ENCODE measurements around the gene MIPOL1.

Gene MIPOL1

DNA sequence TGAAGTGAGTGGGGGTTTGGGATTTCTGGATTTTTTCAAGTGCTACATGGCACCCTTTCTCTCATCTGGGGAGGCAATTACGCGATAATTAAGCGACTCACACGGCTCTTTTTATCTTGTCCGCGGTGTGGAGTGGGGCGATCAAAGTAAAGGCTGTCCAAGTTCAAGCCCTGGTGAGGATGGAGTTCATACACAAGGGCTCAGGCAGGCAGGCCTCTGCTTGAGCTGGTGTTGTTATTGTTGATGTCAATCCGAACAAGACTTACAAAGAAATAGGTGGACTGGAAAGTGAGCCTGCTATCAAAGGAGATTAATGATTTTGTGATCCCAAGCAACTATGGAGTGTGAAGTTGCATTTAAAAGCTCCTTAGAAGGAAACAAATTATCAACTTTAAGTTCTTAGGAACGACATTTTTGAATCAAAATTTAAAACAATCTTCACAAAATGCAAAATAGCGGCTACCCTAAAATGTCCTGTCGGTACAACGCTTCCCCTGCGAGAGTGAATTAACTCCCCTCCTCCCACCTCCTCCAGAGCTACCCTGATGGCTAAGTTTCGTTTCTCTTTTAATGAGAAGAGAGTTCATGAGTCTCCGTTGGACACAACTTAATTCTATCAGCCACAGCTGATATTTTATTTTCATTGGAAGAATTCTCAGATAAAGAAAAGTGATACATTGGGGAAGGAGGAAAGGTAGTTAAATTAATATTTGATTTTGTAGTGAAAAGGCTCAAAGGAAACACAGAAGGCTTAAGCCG lies 391.4 kb downstream of the MIPOL1 start:
- peaks cover 68% of the 10 kb centered on the region for H3K27me3 Mint-ChIP-seq
- H3K4me1 Mint-ChIP-seq: peaks cover 2% of the 10 kb centered on the region
- H3K27ac Mint-ChIP-seq: no peak overlapping the region
- H3K9me3 Mint-ChIP-seq: peaks cover 10% of the 10 kb centered on the region
- peaks cover 8% of the 10 kb centered on the region for H3K36me3 Mint-ChIP-seq
- H3K4me3 Mint-ChIP-seq: no peak overlapping the region

DNA sequence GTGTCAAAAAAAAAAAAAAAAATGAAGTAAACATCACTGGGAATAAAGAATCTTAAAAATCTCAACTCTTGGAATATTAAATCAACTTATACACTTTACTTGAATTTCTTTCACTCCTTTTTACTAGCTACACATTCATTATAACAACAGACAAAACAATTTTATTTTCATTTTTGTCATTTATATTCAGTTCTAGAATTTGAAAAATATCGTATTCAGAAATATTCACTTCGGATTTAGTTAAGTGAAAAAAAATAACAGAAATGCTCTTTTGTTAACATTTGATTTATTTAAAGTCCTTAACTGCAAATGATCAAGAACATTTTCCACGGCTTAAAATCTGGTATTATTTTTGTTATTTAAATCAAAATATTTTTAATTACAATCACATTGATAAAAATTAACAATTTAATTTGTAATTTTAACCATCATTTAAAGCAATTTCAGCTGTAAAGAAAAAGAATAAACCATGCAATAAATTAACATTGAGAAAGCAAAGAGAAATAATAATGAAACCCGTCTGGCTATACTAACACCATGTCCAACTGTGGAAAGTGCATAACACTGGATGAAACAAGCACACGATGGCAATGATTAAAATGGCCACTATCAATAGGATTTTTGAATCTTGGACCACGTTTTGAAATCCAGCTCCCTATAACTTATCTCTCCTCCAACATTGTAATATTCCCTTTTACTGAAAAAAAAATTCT lies 392.1 kb downstream of the MIPOL1 start:
- Mint-ChIP-seq H3K9me3 (peaks cover 12% of the 10 kb centered on the region), H3K4me1 (peaks cover 5% of the 10 kb centered on the region), H3K27ac (no peak overlapping the region), H3K27me3 (peaks cover 69% of the 10 kb centered on the region), H3K36me3 (peaks cover 10% of the 10 kb centered on the region), H3K4me3 (no peak overlapping the region)

DNA sequence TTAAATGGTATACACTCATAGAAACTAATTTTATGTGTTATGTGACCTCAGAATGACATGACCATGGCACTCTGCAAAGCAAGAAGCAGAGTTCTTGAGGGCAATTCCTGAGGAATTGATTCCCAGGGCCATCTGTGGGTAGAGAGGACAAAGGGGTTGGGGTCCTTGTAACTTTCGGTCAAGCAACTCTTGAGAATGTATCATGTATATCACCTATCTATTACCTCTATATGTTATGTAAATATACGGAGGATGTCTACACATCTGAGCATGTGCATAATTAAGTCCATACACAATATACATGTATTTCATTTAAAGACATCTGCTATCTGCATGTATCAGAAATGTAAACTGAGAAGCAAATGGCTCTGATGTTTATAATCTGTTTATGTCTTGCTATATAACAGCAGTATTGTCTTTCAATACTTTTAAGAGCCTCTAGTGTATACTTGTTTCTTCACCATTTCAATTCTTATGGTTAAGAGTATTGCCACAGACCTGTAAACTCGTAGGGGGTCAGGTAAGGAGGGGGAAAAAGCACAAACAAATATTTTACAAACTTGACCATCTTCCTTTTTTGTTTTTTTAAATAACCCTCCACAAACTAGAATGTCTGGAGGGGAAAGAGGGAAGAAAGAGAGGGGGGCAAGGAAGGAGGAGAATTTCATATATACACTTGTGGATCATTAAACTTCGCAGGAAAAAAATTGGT lies 392.8 kb downstream of the MIPOL1 start:
- peaks cover 12% of the 10 kb centered on the region for H3K9me3 Mint-ChIP-seq
- peaks cover 10% of the 10 kb centered on the region for H3K36me3 Mint-ChIP-seq
- H3K4me1 Mint-ChIP-seq: peaks cover 6% of the 10 kb centered on the region
- H3K27me3 Mint-ChIP-seq: peaks cover 66% of the 10 kb centered on the region
- no peak overlapping the region for H3K4me3 Mint-ChIP-seq
- no peak overlapping the region for H3K27ac Mint-ChIP-seq

DNA sequence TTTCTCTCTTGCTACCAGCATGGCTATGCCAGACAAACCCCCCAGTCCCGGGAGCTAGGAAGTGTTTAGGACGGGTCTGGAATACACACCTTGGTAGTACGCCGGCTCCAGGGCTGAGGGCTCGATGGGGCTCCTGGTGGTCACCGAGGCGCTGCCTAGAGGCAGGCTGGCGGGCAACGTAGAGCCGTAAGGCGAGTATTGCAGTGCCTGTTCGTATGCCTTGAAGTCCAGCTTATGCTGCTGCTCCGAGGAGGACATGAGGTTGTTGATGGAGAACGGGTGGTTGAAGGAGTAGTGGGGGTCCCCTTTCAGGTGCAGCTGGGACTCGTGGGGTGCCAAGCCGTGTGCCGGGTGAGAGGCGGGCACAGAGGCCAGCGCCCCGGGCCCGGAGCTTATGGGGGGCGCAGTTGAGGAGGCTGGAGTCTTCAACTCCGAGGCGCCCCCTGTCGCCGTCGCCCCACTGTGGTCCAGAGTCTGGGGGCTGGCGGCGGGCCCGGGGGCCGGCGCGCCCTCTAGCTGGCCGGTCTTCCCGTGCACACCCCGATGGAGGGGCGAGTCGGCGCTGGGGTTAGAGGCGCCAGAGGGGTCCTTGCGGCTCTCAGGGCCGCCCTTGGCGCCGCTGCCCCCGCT lies 393.7 kb downstream of the MIPOL1 start:
- H3K27me3 Mint-ChIP-seq: peaks cover 64% of the 10 kb centered on the region
- no peak overlapping the region for H3K4me3 Mint-ChIP-seq
- peaks cover 14% of the 10 kb centered on the region for H3K4me1 Mint-ChIP-seq
- peaks cover 12% of the 10 kb centered on the region for H3K9me3 Mint-ChIP-seq
- peak overlapping the region; percentile 89 for H3K27ac Mint-ChIP-seq
- H3K36me3 Mint-ChIP-seq: peaks cover 11% of the 10 kb centered on the region

DNA sequence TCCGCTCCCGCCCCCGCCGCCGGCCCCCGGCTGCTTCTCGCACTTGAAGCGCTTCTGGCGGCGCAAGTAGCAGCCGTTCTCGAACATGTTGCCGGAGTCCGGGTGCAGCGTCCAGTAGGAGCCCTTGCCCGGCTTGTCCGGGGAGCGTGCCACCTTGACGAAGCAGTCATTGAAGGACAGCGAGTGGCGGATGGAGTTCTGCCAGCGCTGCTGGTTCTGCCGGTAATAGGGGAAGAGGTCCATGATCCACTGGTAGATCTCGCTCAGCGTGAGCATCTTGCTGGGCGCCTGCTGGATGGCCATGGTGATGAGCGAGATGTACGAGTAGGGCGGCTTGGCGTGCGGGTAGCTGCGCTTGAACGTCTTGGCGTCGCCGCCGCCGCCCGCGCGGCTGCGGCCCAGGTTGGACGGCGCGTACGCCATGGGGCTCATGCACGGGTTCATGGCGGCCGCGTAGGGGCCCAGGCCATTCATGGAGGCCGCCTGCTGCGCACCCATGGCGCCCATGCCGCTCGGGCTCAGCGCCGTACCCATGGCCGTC lies 394.3 kb downstream of the MIPOL1 start:
- Mint-ChIP-seq H3K27ac (no peak overlapping the region), H3K27me3 (peaks cover 67% of the 10 kb centered on the region), H3K4me1 (peaks cover 17% of the 10 kb centered on the region), H3K9me3 (peaks cover 12% of the 10 kb centered on the region), H3K36me3 (peaks cover 11% of the 10 kb centered on the region), H3K4me3 (no peak overlapping the region)

DNA sequence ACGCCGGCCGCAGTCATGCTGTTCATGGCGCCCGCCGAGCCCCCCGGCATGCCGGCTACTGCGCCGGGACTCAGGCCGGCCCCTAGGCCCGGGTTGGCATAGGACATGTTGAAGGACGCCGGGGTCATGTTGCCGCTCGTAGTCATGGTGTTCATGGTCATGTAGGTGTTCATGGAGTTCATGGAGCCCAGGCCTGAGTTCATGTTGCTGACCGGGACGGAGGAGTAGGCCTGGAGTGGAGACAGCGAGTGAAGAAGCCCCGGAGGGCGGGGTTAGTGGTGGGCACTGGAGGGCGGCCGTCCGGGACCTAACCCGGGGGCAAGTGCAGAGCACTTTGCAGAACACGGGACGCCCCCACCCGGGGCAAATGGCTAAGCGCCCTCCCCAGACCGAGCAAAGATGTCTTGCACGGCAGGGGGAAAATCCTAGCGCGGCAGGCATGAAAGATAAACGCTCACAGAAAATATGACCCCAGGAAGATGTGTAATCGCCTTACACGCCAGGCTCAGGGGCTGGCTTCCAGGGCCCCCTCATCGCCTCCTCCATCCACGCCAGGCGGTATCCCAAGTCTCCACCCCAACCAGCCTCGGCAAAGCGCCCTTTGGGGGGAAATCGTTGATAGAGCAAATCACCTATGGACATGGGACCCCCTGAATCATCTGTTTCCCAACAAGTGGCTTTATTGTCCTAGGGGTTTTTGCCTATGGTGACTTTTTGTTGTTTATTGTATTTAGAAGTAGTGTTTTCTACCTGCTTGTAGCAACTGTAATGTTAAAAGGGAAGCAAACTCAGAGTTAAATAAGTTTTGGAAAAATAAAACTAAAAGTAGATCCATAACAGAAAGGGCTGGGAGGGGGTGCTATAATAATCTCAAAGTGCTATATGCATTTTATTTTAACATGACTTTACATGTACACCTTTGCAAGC lies 395.0 kb downstream of the MIPOL1 start:
- Mint-ChIP-seq H3K9me3 (peaks cover 12% of the 10 kb centered on the region), H3K4me1 (peaks cover 17% of the 10 kb centered on the region), H3K36me3 (peaks cover 13% of the 10 kb centered on the region), H3K27me3 (peaks cover 65% of the 10 kb centered on the region), H3K4me3 (no peak overlapping the region), H3K27ac (no peak overlapping the region)

DNA sequence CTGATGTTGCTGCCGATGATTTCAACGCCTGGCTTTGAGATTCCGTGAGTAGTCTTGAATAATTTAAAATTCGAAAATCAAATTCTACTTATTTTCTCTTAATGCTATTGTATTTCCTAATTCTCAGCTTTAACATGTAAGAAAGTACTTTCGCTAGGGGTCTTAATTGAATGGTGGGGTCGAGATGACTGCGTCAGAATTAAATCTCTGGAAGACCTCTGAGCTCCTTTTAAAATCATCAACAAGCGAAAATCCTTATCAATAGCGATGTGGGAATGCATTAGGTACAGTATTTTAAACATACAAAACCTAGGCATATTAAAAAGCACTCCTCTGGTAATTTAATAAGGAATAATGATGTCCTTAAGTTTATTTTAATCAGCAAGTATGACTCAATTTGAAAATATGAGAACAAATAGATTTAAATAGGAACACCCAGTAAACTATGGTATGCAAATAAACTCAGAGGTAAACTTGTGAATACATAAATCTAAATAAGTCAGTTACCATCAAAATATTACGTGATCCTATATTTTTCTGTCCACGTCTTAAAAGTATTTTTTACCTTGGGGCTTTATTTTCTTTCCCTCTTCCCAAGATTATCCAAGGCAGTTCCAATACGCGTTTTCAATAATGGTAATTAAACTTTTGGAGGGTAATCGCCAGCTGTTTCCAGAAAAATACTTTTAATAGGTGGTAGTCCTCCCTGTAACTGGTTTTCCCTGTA lies 395.9 kb downstream of the MIPOL1 start:
- Mint-ChIP-seq H3K36me3 (peaks cover 13% of the 10 kb centered on the region), H3K9me3 (peaks cover 12% of the 10 kb centered on the region), H3K4me3 (peak overlapping the region; percentile 73), H3K4me1 (peaks cover 18% of the 10 kb centered on the region), H3K27ac (peak overlapping the region; percentile 79), H3K27me3 (peaks cover 66% of the 10 kb centered on the region)

DNA sequence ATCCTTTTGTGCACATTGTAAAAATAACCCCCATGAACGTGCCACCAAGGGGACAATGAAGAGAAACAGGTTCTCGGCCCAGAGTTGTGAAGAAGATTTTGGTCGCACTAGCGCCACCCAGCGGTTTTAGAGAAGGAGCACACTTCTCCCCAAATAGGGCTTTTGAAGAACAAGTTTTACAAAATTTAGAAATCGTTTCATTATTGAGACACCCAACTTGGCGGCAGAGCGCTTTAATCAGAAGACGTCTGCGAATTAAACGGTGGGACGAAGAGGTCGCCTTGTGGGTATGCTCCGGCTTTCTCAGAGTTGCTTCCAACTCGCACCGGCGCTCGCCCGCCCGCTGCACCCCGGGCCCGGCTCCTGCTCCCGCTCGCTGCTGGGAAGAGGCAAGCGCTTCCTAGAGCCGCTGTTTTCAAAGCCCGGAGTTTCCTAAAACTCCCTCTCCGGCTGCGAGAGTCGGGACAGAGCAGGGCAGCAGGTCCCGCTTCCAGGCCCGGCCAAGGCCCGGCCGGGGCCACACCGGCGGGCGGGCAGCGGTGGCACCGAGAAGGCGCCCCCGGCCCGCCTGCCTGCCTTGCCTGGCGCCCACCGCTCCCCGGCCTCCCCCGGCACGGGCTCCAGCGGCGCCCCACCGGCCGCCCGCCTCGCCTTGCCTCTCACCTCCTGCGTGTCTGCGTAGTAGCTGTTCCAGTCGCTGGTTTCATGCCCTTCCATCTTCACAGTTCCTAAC lies 396.7 kb downstream of the MIPOL1 start:
- Mint-ChIP-seq H3K4me1 (peaks cover 25% of the 10 kb centered on the region), H3K4me3 (peak overlapping the region; percentile 73), H3K36me3 (peaks cover 13% of the 10 kb centered on the region), H3K27me3 (peaks cover 67% of the 10 kb centered on the region), H3K27ac (peak overlapping the region; percentile 79), H3K9me3 (peaks cover 12% of the 10 kb centered on the region)

DNA sequence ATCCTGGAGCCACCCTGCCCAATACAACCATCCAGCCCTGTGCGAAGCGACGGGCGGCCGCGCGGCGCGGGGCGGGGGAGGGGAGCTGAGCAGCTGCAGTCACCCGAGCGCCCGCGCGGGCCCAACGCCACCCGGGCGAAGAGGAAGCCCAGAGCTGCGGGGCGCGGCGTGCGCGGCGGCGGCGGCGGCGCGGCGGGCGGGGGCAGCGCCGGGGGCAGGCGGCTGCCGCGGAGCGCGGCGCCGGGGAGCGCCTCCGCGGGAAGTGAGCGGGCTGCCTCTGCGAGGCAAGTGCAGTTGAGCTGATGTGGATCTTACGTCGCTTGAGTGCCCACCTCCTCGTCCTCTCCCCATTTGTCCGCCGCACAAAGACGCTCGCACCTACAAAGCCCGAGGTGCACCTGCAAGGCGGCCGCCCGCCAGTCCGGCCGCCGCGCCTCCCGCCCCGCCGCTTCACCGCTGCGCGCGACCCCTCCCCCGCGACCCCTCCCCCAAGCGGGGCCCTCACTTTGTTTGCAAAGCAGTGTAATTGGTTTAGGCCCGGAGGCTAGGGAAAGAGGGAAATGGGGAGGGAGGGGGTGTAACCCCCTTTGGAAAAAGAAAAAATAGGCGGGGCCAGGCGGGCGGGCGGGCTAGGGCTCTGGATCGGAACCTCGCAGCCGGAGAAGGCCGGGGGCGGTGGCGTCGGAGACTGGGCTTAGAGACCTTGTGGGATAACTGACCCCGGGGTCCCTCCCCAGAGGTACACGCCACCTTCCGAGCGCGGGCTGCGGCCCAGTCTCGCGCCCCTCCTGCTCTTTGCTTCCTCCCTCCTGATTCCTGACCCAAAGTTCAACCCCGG lies 397.5 kb downstream of the MIPOL1 start, which contains the start of the genes FOXA1 and TTC6:
TSS of gene FOXA1 (minus strand) at position 279 of the 838 bp plus-strand sequence. CDS start at position 2, 277 bp downstream.
TSS of gene TTC6 (plus strand) at position 659 of the 838 bp plus-strand sequence. CDS start 26,436 bp downstream, outside the sequence.
- Mint-ChIP-seq H3K9me3 (peaks cover 12% of the 10 kb centered on the region), H3K27ac (peak within 1 kb of the TSS; percentile 87), H3K4me1 (peaks cover 29% of the 10 kb centered on the region), H3K4me3 (peak within 1 kb of the TSS; percentile 93), H3K27me3 (peaks cover 67% of the 10 kb centered on the region), H3K36me3 (peaks cover 13% of the 10 kb centered on the region)

DNA sequence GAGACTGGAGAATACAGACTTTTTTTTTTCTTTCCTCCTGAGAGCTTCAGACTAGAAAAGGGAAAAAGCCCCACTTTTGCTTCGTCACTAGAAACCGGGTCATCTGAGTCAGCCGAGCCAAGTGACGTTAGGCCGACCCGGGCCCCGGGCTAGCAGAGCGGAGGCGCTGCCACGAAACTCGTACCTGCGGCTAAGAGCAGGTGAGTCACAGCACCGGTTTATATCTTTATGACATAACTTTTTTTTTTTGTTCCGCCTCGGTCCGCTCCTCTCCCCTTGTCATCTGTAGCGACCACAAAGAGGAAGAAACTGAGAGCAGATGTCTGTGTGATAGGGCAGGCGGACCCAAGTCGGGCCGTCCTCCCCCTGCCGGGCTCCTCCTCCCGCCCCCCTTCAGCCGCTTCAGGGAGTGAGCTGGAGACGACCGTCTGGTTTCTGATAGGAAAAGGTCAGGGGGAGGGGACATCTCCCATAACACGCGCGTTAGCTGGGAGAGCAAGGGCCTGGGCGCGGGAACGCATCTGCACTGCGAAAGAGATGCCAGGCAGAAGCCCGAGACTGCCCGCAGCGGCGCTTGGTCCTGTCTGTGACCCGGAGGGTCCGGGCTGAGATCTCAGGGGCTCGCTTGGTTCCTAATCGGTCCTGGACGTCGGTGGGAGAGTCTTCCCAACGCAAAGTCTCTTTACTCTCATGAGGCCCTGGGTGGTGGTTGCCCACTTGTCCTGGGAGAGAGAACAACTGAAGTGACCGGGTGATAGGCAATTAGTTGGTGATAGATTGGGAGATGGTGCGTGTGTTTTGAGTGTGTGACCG lies 398.3 kb downstream of the MIPOL1 start:
- peaks cover 10% of the 10 kb centered on the region for H3K36me3 Mint-ChIP-seq
- H3K27ac Mint-ChIP-seq: peak overlapping the region; percentile 87
- H3K9me3 Mint-ChIP-seq: peaks cover 8% of the 10 kb centered on the region
- H3K27me3 Mint-ChIP-seq: peaks cover 65% of the 10 kb centered on the region
- peak overlapping the region; percentile 93 for H3K4me3 Mint-ChIP-seq
- peaks cover 29% of the 10 kb centered on the region for H3K4me1 Mint-ChIP-seq

DNA sequence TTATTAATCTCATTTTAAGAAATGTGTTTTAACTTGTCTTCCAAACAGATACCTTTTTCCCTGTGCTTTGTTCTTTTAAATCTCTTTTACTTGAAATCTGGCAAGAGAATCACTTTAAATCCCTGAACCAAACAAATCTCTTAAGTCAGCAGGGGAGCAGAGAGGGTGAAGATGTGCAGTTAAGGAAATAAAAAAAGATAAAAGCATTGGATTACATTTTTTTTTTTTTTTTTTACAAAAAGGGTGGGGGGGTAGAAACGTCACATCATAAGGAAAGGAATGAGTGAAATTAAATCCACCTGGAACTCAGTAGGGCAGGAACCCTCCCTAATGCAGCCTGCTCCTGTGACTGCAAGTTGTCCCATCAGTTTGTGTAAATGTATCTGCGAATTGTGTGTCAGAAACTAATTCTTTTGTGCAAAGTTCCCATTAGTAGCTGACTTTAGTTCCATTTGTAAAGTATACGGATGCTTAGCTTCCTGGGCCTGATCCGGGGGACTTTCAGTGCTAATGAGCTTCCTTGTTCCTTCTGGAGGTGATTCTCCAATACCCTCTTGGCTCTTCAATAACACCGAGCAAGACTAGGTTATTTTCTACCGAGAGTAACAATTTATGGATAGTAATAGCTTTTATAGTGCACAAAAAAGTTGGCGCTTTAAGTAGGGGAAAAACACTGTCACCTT lies 399.2 kb downstream of the MIPOL1 start:
- peaks cover 29% of the 10 kb centered on the region for H3K4me1 Mint-ChIP-seq
- H3K36me3 Mint-ChIP-seq: peaks cover 7% of the 10 kb centered on the region
- no peak overlapping the region for H3K4me3 Mint-ChIP-seq
- H3K9me3 Mint-ChIP-seq: peaks cover 4% of the 10 kb centered on the region
- no peak overlapping the region for H3K27ac Mint-ChIP-seq
- peaks cover 65% of the 10 kb centered on the region for H3K27me3 Mint-ChIP-seq

Measured in activated naive CD4-positive, alpha-beta T cell treated with anti-CD3 and anti-CD28 coated beads, Interleukin-2, amount 50 U/mL, for 24 hours (primary cell).